Measurements from ENCODE around the gene MAN2A2.

GRCh38 chr15:90860450-90860849, 42.7 kb upstream of the MAN2A2 start:
- TF ChIP-seq EZH2 (IDR thresholded peaks at IDR 0.05; ENCODE audit: insufficient read depth, poor library complexity, severe bottlenecking) (no peak), EZH2phosphoT487 (IDR thresholded peaks at IDR 0.05; ENCODE audit: insufficient read depth, low read depth) (no peak)

Measured in GM23248 (cell line).